HG03378 (cell line): ENCODE data around the gene PFAS.

Experiments
- ATAC-seq: cut with Tn5 transposase; IDR thresholded peaks from one replicate; pipeline ENCODE4 v1.9.1; 2021; ENCODE audit warnings: mild to moderate bottlenecking, moderate library complexity; ENCODE audit not compliant: unreplicated experiment

Gene PFAS

GRCh38 chr17:8266648-8267479, 17.8 kb downstream of the PFAS start:
- ATAC-seq = no peak

- no peak for ATAC-seq
Measured at GRCh38 chr17:8267480-8268147, 18.5 kb downstream of the PFAS start.

GRCh38 chr17:8268550-8269298, 19.6 kb downstream of the PFAS start:
- no peak for ATAC-seq

- ATAC-seq = no peak
Measured at GRCh38 chr17:8272421-8272820, 23.3 kb downstream of the PFAS start.

- ATAC-seq = no peak
Measured at GRCh38 chr17:8273884-8274444, 24.9 kb downstream of the PFAS start.

DNA sequence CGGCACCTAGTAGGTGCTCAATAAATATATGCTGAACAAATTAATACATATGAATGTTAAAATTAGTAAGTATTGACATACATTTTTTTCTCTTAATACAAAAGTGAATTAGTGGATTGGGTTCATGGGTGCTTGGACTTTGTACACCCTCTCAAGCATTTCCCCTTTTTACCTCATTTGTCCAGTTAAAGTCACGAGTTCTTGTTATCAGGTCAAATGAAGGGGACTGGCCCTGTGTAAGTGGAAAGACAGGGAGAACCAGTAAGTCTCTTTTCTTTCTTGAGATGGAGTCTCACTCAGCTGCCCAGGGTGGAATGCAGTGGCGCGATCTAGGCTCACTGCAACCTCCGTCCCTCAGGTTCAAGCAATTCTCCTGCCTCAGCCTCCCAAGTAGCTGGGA, 25.7 kb downstream of the PFAS start:
- ATAC-seq = no peak

GRCh38 chr17:8275421-8276290, 26.6 kb downstream of the PFAS start:
- no peak for ATAC-seq

GRCh38 chr17:8277317-8277716, 28.2 kb downstream of the PFAS start:
- no peak for ATAC-seq

- ATAC-seq = no peak
Measured at GRCh38 chr17:8282345-8282744, 33.3 kb downstream of the PFAS start.

DNA sequence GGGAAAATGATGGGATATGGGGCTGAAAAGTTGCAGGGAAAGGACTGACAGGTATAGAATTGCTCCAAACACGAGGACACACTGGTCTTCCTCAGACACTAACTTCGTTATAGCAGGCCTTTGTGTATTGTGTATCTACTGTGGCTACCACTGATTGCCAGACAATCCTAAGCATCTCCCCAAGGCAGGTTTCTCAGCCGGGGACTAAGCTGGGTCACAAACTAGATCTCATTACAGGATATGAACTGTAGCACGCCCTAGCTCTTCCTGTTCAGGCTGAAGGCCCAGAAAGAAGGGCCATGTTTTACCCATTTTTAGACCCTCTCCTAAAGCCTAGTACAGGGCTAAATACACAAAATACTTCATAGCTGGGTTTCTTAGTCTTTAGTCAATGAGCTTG, 34.3 kb downstream of the PFAS start:
- ATAC-seq = no peak

GRCh38 chr17:8284126-8284525, 35.0 kb downstream of the PFAS start:
- no peak for ATAC-seq

GRCh38 chr17:8285270-8286181, 36.4 kb downstream of the PFAS start:
- no peak for ATAC-seq

GRCh38 chr17:8287651-8288335, 38.7 kb downstream of the PFAS start:
- no peak for ATAC-seq

DNA sequence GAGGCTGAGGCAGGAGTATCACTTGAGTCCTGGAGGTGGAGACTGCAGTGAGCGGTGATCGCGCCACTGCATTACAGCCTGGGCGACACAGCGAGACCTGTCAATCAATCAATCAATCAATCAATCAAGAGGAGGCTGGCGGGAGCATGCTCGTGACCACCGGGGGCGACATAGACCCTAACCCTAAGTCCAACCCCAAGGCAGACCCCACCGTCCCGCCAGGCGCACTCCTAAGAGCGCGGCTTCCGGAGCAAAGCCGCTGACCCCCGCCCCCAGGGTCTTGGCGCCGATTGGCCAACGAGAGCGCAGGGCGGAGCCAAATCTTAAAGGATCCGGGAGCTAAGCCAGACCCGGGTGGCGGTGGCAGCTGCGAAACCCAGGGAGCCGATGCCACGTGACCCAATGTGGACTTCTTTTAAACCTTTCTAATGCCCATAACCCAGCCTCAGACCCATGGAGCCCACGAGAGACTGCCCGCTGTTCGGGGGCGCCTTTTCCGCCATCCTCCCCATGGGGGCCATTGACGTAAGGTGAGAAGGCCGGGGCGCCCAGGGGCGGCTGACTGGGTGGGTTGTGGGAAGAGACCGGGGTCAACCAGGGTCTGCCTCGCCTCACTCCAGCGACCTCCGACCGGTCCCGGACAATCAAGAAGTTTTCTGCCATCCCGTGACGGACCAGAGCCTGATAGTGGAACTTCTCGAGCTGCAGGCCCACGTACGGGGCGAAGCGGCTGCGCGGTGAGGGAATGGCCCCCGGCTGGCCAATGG, 39.4 kb downstream of the PFAS start, which contains the start of gene RANGRF:
Gene RANGRF (plus strand): TSS at position 335 of the 767 bp plus-strand sequence. CDS start 119 bp downstream, at position 454.
- ATAC-seq = peak; percentile 72

DNA sequence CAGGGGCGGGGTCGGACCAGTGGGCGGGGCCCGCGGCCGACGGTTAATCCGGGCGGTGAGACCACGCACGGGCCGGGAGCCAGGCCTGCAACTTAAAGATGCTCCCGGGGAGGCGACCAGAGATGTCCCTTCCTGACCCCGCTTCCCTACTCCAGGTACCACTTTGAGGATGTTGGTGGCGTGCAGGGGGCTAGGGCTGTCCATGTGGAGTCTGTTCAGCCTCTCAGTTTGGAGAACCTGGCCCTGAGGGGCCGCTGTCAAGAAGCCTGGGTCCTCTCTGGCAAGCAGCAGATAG, 40.0 kb downstream of the PFAS start:
- ATAC-seq = no peak

GRCh38 chr17:8290043-8290442, 41.0 kb downstream of the PFAS start:
- ATAC-seq = no peak

- ATAC-seq = no peak
Measured at GRCh38 chr17:8292639-8293395, 43.7 kb downstream of the PFAS start.
